Suprapubic skin (tissue), 4 donors: Measurements from ENCODE around the gene GPR150.

Experiments used
- POLR2A ChIP-seq, 2 donors: fragments of 450-650 bp; IDR thresholded peaks; one replicate each; pipeline ENCODE4 v1.6.1; 2017; ENCODE audit warnings: antibody characterized with exemption in 2 of 2, mild to moderate bottlenecking in 2 of 2, moderate library complexity in 2 of 2
- POLR2AphosphoS5 ChIP-seq, 3 donors: sonication (generic); formaldehyde crosslinking; IDR thresholded peaks; one replicate each; pipeline ENCODE4 v1.6.1; 2017; ENCODE audit warnings: antibody characterized with exemption in 3 of 3
- TF ChIP-seq, protein P1 (sequence below), 2 donors: fragments of 200-600 bp in 1 of 2; fragments of 450-650 bp in 1 of 2; sonication (generic) in 1 of 2; IDR thresholded peaks; one replicate each; pipeline ENCODE4 v1.5.1; 2016 to 2019; ENCODE audit warnings: antibody characterized with exemption in 2 of 2, mild to moderate bottlenecking in 1 of 2, moderate library complexity in 1 of 2

DNA sequence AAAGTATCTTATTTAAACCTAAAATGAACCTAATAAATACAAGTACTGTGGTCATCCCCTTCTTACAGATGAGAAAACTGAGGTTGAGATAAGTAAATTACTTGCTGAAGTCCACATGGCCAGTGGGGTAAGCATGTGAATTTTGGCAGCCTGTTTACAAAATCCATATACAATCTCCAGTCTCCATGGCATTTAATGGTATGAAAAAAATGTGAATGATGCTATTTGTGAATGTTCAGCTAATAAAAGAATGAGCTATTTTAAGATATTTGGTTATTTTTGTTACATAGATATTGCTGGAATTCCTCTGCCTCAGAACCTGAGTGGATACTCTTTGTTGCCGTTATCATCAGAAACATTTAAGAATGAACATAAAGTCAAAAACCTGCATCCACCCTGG is 19.3 kb upstream of the GPR150 start:
- TF ChIP-seq, protein P1, sequence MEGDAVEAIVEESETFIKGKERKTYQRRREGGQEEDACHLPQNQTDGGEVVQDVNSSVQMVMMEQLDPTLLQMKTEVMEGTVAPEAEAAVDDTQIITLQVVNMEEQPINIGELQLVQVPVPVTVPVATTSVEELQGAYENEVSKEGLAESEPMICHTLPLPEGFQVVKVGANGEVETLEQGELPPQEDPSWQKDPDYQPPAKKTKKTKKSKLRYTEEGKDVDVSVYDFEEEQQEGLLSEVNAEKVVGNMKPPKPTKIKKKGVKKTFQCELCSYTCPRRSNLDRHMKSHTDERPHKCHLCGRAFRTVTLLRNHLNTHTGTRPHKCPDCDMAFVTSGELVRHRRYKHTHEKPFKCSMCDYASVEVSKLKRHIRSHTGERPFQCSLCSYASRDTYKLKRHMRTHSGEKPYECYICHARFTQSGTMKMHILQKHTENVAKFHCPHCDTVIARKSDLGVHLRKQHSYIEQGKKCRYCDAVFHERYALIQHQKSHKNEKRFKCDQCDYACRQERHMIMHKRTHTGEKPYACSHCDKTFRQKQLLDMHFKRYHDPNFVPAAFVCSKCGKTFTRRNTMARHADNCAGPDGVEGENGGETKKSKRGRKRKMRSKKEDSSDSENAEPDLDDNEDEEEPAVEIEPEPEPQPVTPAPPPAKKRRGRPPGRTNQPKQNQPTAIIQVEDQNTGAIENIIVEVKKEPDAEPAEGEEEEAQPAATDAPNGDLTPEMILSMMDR (IDR thresholded peaks at IDR 0.05) = no peak
- TF ChIP-seq POLR2AphosphoS5 (IDR thresholded peaks at IDR 0.05) (no peak), POLR2A (IDR thresholded peaks at IDR 0.05) (no peak)
